HG03354 (cell line): Measurements from ENCODE around the gene MSH6.
A peak's percentile ranks its signal among the peaks of the same experiment; 100 is the strongest.

ENCODE experiments used
- ATAC-seq: cut with Tn5 transposase; IDR thresholded peaks from one replicate; pipeline ENCODE4 v1.9.1; 2021; ENCODE audit warnings: mild to moderate bottlenecking; ENCODE audit not compliant: unreplicated experiment, poor library complexity, severe bottlenecking

MSH6 gene

DNA sequence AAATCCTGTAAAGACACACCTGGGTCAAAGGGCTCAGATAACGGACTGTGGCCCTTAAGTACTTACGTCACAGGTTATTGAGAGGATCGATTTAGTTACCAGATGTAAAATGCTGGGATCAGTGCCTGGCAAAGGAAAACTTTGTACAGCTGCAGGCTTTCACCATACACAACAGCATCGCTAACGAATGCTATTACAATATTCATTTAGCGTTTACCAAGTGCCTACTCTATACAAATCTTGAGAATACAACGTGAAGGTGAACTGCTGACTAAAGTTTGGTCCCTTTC is 619 bp upstream of the MSH6 start:
- no peak for ATAC-seq

DNA sequence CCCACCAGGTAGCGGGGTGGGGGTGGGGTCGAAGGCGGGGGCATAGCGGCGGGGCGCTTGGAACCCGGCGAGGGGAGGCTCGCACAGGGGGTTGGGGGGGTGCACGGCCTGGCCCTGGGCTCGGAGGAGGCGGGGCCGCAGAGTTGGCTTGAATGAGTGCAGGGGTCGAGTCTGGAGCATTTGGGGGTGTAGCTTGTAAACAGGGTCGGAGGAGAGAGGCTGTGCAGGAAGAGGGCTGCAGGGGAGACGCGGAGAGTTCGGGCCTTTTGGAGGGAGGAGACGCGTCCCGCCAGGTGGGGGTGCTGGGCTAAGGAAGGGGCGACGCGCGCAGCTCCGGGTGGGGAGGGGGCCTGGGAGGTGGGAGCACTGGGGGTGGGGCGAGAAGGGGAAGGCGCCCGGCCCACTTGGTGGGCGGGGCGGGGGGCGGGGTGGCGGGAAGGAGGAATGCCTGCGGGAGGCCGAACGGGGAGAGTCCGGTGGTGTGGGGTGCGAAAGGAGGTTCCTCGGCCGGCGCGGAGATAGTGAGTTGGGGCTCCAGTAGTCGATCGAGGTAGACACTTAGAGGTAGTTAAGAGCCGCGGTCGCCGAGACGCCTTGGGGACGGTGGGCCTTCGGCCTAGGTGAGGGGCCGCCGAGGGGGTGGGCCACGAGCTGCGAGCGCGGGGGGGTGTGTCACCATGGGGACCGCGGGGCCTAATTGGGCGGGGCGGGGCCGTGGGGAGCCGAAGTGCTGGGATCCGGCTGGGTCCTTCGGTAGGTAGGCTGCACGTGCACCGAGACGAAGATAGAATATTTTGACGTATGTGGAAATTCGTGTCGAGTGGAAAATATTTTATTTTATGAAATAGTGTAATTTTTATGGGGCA is 774 bp downstream of the MSH6 start:
- ATAC-seq, result peak; percentile 40

DNA sequence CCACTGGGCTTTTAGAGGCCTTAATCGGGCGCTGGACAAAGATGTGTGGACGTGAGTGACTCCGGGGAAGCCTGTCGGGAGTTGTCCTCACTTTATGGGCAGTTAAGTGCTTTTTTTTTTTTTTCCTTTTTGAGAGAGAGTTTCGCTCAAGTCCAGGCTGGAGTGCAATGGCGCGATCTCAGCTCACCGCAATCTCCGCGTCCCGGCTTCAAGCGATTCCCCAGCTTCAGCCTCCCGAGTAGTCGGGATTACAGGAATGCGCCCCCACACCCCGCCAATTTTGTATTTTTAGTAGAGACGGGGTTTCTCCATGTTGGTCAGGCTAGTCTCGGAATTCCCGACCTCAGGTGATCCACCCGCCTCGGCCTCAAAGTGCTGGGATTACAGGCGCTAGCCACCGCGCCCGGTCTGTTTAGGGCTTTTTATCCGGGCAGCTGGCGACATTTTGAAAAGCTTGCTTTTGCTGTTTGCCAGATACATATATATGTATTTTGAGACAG is 1.5 kb downstream of the MSH6 start:
- ATAC-seq, result no peak

DNA sequence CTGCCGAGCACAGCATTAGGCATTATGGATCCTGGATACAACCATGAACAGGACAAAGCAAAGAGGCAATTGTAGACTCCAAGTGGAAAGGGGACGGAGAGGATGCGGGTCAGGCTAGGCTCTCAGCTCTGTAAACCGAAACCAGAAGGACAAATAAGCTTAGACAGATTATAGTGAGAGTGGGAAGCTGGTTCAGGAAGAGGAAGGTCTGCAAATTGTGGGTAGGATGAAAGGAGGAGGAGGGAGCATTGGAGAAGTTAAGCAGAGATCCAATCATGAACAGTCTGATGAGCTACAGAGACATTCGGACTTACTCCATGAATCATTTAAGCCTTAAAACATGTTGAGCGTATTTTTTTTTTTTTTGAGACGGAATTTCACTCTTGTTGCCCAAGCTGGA is 3.0 kb downstream of the MSH6 start:
- no peak for ATAC-seq

DNA sequence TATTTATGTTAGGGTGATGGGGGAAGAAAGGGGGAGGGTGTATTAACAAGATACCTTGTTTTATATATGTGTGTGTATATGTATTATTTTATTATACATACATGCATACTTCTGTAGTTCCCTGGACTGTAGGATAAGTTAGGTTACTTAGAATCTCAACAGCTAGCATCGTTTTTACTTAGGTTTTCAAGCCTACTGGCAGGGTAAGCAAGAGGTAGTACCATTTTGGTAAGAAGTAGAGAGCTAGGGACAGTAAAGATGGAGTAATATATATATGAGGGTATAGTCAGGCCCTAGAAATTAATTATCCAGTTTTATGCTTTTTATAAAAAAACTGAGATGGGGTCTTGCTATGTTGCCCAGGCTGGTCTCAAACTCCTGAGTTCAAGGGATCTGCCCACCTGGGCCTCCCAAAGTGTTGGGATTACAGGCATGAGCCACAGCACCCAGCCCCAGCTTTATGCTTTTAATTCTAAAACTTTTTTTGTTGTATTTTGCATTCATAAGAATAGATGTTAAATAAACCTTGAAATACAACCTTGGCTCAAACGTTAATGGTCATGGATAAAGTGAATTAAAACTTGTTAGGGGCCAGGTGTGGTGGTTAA is 13.2 kb downstream of the MSH6 start:
- no peak for ATAC-seq

DNA sequence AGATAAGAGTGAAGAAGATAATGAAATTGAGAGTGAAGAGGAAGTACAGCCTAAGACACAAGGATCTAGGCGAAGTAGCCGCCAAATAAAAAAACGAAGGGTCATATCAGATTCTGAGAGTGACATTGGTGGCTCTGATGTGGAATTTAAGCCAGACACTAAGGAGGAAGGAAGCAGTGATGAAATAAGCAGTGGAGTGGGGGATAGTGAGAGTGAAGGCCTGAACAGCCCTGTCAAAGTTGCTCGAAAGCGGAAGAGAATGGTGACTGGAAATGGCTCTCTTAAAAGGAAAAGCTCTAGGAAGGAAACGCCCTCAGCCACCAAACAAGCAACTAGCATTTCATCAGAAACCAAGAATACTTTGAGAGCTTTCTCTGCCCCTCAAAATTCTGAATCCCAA is 15.7 kb downstream of the MSH6 start:
- no peak for ATAC-seq

DNA sequence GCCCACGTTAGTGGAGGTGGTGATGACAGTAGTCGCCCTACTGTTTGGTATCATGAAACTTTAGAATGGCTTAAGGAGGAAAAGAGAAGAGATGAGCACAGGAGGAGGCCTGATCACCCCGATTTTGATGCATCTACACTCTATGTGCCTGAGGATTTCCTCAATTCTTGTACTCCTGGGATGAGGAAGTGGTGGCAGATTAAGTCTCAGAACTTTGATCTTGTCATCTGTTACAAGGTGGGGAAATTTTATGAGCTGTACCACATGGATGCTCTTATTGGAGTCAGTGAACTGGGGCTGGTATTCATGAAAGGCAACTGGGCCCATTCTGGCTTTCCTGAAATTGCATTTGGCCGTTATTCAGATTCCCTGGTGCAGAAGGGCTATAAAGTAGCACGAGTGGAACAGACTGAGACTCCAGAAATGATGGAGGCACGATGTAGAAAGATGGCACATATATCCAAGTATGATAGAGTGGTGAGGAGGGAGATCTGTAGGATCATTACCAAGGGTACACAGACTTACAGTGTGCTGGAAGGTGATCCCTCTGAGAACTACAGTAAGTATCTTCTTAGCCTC is 16.2 kb downstream of the MSH6 start:
- ATAC-seq, result no peak

DNA sequence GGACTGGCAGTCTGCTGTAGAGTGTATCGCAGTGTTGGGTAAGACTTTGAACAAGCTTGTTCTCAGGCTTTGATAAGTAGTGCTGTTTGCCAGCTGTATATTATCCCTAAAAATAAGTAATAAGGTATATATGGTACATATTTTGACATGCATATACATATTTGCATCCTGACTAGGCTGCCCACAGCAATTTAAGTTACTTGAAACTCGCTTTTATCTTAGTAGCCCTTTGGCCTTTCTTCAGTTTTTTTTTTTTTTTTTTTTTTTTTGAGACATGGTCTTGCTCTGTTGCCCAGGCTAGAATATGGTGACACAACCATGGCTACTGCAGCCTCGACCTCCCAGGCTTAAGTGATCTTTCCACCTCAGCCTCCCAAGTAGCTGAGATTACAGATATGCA is 18.2 kb downstream of the MSH6 start:
- ATAC-seq, result no peak

DNA sequence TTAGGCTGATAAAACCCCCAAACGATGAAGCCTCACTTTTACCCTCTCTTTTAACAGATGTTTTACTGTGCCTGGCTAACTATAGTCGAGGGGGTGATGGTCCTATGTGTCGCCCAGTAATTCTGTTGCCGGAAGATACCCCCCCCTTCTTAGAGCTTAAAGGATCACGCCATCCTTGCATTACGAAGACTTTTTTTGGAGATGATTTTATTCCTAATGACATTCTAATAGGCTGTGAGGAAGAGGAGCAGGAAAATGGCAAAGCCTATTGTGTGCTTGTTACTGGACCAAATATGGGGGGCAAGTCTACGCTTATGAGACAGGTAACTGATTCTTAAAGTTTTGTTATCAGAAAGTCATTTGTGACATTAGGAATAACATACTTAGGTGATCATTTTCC is 20.4 kb downstream of the MSH6 start:
- ATAC-seq, result no peak

DNA sequence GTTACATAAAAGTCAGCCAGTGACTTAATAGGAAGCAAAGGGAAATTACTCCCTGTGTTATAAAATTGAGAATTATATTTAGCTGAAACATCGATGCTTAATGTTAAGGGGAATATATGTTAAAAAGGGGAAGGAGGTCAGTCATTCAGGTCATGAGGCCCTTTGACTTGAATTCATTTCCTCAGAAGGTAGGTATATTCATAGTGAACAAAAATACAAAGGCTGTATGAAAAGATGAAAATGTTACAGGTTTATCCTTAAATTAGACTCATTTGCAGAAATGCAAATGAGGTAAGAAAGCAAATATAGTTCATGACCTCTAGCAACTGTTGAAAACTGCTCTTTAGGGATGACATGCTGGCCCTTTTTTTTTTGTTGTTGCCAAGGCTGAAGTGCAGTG is 20.8 kb downstream of the MSH6 start:
- no peak for ATAC-seq

DNA sequence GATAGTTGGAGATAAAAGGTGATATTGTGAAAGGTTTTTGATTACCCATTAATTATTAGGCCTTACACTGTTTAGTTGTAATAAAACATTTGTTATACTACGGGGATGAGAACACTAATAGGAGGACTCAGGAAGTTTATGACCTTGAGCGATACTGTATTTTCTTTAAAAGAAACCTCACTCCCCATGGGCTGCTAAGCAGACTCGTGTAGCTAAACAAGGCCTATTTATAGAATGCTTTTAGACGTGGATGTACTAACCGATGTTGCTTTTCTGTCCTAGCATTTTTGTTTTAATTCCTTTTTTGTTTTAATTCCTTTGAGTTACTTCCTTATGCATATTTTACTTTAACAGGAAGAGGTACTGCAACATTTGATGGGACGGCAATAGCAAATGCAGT is 22.9 kb downstream of the MSH6 start:
- no peak for ATAC-seq

DNA sequence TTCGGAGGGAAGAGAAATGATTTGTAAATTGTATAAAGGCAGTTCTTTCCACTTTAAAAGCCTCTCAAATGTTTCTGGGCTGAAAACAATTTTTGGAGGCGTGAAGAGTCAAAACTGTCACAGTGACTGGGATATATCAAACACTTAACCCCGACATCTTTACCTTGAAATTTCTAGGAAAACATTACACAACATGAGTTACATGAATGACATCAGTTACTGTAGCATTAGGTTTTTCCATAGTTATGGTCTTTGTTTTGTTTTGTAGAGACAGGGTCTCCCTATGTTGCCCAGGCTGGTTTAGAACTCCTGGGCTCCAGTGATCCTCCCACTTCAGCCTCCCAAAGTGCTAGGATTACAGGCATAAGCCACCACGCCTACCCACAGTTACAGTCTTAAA is 25.7 kb downstream of the MSH6 start:
- ATAC-seq, result no peak

DNA sequence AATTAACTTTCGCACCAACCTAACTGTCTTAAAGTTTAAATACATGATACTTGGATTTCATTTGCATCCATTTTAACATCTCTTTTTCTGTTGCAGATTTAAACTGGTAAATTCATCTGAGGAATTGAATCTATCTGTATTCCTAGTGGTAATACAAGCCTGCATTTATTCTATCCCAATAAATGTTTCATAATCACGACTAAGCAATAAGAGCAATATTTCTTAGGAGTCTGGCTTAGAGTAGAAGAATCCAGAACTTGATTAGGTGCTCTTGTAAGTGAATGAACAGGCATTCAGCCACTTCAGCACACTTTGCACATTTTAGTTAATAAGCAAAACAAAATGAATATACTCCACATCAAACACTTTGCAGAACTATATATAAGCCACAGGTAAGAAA is 27.0 kb downstream of the MSH6 start:
- ATAC-seq, result no peak

DNA sequence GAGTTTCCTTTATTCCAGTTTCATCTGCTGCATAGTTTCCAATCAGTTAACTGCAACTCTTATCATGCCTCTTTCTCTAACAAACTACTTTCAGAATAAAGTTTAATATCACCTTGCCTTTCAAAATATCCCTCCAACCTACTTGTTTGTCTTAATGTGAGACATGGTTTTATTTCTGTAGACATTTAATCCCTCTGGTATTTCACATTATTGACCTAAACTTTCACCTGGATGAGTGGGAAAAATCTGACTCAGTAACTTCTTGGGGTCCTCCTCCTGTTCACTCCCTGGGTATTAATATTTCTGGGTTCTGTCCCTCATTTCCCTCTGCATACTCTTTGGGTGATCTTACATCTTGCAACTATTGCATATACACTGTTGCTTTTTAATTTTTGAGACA is 27.9 kb downstream of the MSH6 start:
- no peak for ATAC-seq

DNA sequence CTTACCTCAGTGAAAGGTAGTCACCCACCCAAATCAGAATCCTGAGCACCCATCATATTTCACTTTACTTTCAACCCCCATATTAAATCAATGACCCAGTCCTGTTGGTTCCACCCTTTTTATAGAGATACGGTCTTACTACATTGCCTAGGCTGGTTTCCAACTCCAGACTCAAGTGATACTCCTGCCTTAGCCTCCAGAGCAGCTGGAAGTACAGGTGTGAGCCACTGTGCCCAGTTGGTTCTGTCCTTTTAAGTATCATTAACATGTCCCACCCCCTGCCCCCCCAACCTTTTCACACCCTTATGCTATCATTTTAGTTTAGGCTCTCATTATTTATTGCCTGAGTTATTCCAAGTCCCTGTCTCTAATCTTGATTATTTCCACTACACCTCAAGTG is 28.7 kb downstream of the MSH6 start:
- ATAC-seq, result no peak

DNA sequence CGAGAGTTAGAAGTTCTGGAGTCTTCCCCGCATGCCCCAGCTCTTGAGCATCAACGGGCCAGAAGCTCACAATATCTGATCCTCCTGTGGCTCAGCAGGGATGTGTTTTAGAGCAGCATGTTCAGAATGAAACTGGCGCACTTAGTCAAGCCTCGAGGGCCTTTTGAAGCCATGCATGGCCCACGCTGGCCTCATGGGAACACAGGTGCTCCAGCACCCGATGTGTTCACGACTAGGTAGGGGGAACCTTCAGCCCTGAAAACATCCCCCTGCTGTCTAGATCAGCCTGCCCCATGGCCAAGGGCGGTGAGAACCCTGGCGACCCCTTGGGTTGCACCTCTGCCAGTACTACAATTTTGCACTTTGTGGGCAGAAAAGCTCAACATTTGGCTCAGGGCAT is 32.8 kb downstream of the MSH6 start:
- no peak for ATAC-seq

DNA sequence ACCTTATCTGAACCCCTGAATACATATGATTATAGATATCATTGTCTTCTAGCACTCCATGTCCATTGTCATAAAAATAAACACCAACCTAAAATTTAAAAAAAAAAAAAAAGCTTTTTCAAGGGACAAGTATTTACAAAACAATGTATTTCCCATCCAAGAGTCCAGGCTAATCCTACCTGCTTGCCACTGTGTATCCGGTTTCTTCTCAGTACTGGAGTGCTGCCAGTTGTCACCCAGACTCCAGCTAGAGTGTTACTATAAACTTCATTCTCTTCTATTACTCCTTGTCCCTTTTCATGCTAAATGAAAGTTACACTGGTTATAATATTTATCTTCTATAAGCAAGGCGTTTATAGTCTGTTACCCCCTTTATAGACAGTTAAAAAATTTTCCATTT is 35.8 kb downstream of the MSH6 start:
- no peak for ATAC-seq

DNA sequence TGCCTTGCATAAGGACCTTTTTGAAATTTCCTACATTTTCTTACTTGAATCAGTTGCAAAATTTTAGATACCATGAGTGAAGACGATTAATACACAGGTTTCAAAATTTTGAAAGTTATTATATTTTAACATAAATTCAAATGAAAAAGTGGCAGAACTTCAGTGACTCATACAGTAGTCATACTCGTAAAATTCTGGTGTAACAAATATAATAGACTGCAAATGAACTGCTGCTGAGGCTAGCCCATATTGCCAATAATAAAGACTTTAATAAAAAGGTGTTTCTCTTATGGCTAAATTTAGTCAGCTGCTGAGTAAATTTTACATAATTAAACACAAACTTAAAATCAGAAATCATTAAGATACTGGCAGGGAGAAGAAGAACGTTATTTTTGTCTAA is 36.9 kb downstream of the MSH6 start:
- ATAC-seq, result no peak

DNA sequence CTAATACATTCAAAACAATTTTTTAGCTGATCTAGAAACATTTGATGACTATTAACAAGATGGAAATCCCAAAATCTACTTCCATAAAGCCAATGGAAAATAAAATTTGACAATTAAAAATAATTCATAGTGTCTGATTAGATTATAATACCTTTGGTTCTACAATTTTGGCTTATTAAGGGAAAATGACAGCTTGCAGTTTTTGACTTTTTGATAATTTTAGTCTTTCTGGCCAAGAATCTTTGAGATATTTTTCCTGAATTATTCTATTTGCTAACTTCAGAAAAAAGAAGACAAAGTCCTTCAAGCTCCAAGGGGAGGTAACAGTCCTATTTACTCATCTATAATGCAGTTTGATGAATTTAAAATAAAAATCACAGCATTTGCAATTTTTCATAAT is 39.6 kb downstream of the MSH6 start:
- no peak for ATAC-seq

DNA sequence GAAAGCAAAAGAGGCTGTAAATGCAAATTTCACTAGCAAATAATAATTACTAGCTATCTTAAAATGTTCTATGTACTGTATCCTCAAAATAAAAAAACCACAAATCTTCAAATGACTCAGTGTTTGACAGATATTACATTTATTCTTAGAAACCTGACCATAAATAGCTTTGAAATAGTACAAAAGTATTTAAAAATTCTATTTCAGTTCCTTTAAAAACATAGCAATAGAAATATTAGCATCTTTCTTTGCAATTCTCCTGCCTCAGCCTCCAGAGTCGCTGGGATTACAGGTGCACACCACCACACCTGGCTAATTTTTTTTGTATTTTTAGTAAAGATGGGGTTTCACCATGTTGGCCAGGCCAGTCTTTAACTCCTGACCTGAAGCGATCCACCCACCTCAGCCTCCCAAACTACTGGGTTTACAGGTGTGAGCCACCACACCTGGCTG is 50.6 kb downstream of the MSH6 start:
- peak; percentile 72 for ATAC-seq

DNA sequence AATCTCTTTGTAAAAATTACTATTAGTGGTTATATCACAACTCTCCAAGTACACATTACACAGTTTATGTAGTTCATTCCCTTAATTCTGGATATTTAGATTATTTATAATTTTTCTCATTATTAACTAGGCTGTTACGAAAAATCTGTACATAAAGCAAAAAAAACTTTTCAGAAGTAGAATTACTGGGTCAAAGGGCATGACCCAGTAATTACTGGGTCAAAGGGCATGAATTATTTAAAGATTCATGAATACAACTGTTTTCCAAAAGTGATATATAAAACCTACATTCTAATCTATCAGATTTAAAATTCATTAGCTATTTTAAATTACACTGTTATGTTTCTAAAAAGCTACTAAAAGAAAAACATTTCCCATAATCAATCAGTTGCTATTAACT is 55.3 kb downstream of the MSH6 start:
- ATAC-seq, result no peak
